ENCODE data around the gene AFG3L2. TPM values are rescaled to one million over a fixed set of nuclear protein-coding genes. Genes with fewer than 3 reads are reported as not detected.

AFG3L2 gene
- total and polyA plus RNA-seq, 2 experiments from 2014 or later, result 44.1 to 60.8 TPM

- Histone ChIP-seq H3K27me3 (peaks cover 3% of the 10 kb centered on the region), H3K4me2 (no peak overlapping the region), H3K4me3 (no peak overlapping the region), H3K27ac (no peak overlapping the region), H3K4me1 (ENCODE audit: insufficient read depth) (peaks cover 3% of the 10 kb centered on the region), H3K79me2 (no peaks in the 10 kb centered on the region), H3K9me3 (ENCODE audit: low read depth) (no peaks in the 10 kb centered on the region), H4K20me1 (ENCODE audit: insufficient read depth, poor library complexity, severe bottlenecking) (no peaks in the 10 kb centered on the region), H3K9me2 (replicated peaks; ENCODE audit: insufficient read depth) (no peaks in the 10 kb centered on the region), H2AFZ (no peak overlapping the region), H3K36me3 (replicated peaks; ENCODE audit: insufficient read depth, low read depth) (no peaks in the 10 kb centered on the region)
- DNase-seq (ENCODE audit: low spot score), result no peak
- 81% methylated on average over 11 of the region's 11 CpGs for WGBS (ENCODE audit: low lambda C conversion rate, missing lambda C conversion rate)
- TF ChIP-seq EZH2 (IDR thresholded peaks at IDR 0.05; ENCODE audit: borderline replicate concordance) (no peak), CTCF (IDR thresholded peaks at IDR 0.05; ENCODE audit: poor library complexity) (no peak), EZH2phosphoT487 (IDR thresholded peaks at IDR 0.05; ENCODE audit: low read depth, severe bottlenecking, unreplicated experiment) (no peak)
Measured at GRCh38 chr18:12293831-12294230, 83.2 kb downstream of the AFG3L2 start.

GRCh38 chr18:12291690-12292089, 85.3 kb downstream of the AFG3L2 start:
- Histone ChIP-seq H3K9me3 (ENCODE audit: low read depth) (no peaks in the 10 kb centered on the region), H3K79me2 (no peaks in the 10 kb centered on the region), H3K4me3 (no peak overlapping the region), H3K27ac (no peak overlapping the region), H2AFZ (no peak overlapping the region), H3K4me1 (ENCODE audit: insufficient read depth) (peaks cover 14% of the 10 kb centered on the region), H4K20me1 (ENCODE audit: insufficient read depth, poor library complexity, severe bottlenecking) (no peaks in the 10 kb centered on the region), H3K27me3 (peaks cover 11% of the 10 kb centered on the region), H3K9me2 (replicated peaks; ENCODE audit: insufficient read depth) (no peaks in the 10 kb centered on the region), H3K36me3 (replicated peaks; ENCODE audit: insufficient read depth, low read depth) (no peaks in the 10 kb centered on the region), H3K4me2 (no peak overlapping the region)
- no peak for TF ChIP-seq EZH2 (IDR thresholded peaks at IDR 0.05; ENCODE audit: borderline replicate concordance)
- no peak for TF ChIP-seq EZH2phosphoT487 (IDR thresholded peaks at IDR 0.05; ENCODE audit: low read depth, severe bottlenecking, unreplicated experiment)
- WGBS (ENCODE audit: low lambda C conversion rate, missing lambda C conversion rate), result 83% methylated on average over 14 of the region's 14 CpGs
- DNase-seq (ENCODE audit: low spot score), result no peak

- WGBS (ENCODE audit: low lambda C conversion rate, missing lambda C conversion rate), result 91% methylated on average over 6 of the region's 6 CpGs
- no peak overlapping the region for H2AFZ ChIP-seq
- H3K36me3 ChIP-seq (replicated peaks; ENCODE audit: insufficient read depth, low read depth), result no peaks in the 10 kb centered on the region
- H3K9me2 ChIP-seq (replicated peaks; ENCODE audit: insufficient read depth), result no peaks in the 10 kb centered on the region
- no peaks in the 10 kb centered on the region for H3K9me3 ChIP-seq (ENCODE audit: low read depth)
- no peak for TF ChIP-seq EZH2 (IDR thresholded peaks at IDR 0.05; ENCODE audit: borderline replicate concordance)
- TF ChIP-seq EZH2phosphoT487 (IDR thresholded peaks at IDR 0.05; ENCODE audit: low read depth, severe bottlenecking, unreplicated experiment), result no peak
- no peak for TF ChIP-seq CTCF (IDR thresholded peaks at IDR 0.05; ENCODE audit: poor library complexity)
- no peak overlapping the region for H3K27ac ChIP-seq
- H3K27me3 ChIP-seq, result peaks cover 11% of the 10 kb centered on the region
- no peaks in the 10 kb centered on the region for H3K79me2 ChIP-seq
- H3K4me1 ChIP-seq (ENCODE audit: insufficient read depth), result peaks cover 14% of the 10 kb centered on the region
- no peak overlapping the region for H3K4me2 ChIP-seq
- no peak for DNase-seq (ENCODE audit: low spot score)
- no peaks in the 10 kb centered on the region for H4K20me1 ChIP-seq (ENCODE audit: insufficient read depth, poor library complexity, severe bottlenecking)
- no peak overlapping the region for H3K4me3 ChIP-seq
Measured at GRCh38 chr18:12291161-12291560, 85.9 kb downstream of the AFG3L2 start.

- Histone ChIP-seq H3K9me3 (ENCODE audit: low read depth) (no peaks in the 10 kb centered on the region), H4K20me1 (ENCODE audit: insufficient read depth, poor library complexity, severe bottlenecking) (no peaks in the 10 kb centered on the region), H3K4me1 (ENCODE audit: insufficient read depth) (peaks cover 14% of the 10 kb centered on the region), H2AFZ (no peak overlapping the region), H3K27ac (no peak overlapping the region), H3K27me3 (peaks cover 11% of the 10 kb centered on the region), H3K36me3 (replicated peaks; ENCODE audit: insufficient read depth, low read depth) (no peaks in the 10 kb centered on the region), H3K4me3 (no peak overlapping the region), H3K79me2 (no peaks in the 10 kb centered on the region), H3K4me2 (no peak overlapping the region), H3K9me2 (replicated peaks; ENCODE audit: insufficient read depth) (no peaks in the 10 kb centered on the region)
- DNase-seq (ENCODE audit: low spot score), result no peak
- TF ChIP-seq EZH2phosphoT487 (IDR thresholded peaks at IDR 0.05; ENCODE audit: low read depth, severe bottlenecking, unreplicated experiment) (no peak), CTCF (IDR thresholded peaks at IDR 0.05; ENCODE audit: poor library complexity) (no peak), EZH2 (IDR thresholded peaks at IDR 0.05; ENCODE audit: borderline replicate concordance) (no peak)
- 100% methylated on average over 2 of the region's 2 CpGs for WGBS (ENCODE audit: low lambda C conversion rate, missing lambda C conversion rate)
Measured at GRCh38 chr18:12290086-12290485, 86.9 kb downstream of the AFG3L2 start.
